ENCODE results near the gene VIPR2. TPM values are rescaled to one million over a fixed set of nuclear protein-coding genes. Genes with fewer than 3 reads are reported as not detected.

Gene VIPR2
- total RNA-seq, 2 experiments from 2014 or later = 0.42 to 0.50 TPM

GRCh38 chr7:159033956-159034355 is 110.7 kb downstream of the VIPR2 start:
- Mint-ChIP-seq H3K4me1 (no peaks in the 10 kb centered on the region), H3K36me3 (ENCODE audit: low read depth) (no peaks in the 10 kb centered on the region), H3K9me3 (ENCODE audit: low read depth) (no peaks in the 10 kb centered on the region), H3K27ac (no peak overlapping the region), H3K4me3 (no peak overlapping the region), H3K27me3 (peaks cover 14% of the 10 kb centered on the region)
- ATAC-seq (no peak), DNase-seq (no peak)
- intact Hi-C loops (cut with DNase I, micrococcal nuclease) = no loop called here
- ChIA-PET POLR2A (no interaction called here), CTCF (no interaction called here)

GRCh38 chr7:159033473-159033825 is 111.2 kb downstream of the VIPR2 start:
- Mint-ChIP-seq H3K9me3 (ENCODE audit: low read depth) (no peaks in the 10 kb centered on the region), H3K36me3 (ENCODE audit: low read depth) (no peaks in the 10 kb centered on the region), H3K27ac (no peak overlapping the region), H3K4me1 (no peaks in the 10 kb centered on the region), H3K27me3 (peaks cover 14% of the 10 kb centered on the region), H3K4me3 (no peak overlapping the region)
- DNase-seq (no peak), ATAC-seq (no peak)
- ChIA-PET CTCF (no interaction called here), POLR2A (no interaction called here)
- intact Hi-C loops (cut with DNase I, micrococcal nuclease) = no loop called here

GRCh38 chr7:159032753-159033472 is 111.8 kb downstream of the VIPR2 start:
- DNase-seq (no peak), ATAC-seq (no peak)
- POLR2A ChIA-PET = no interaction called here
- no peak overlapping the region for H3K4me3 Mint-ChIP-seq
- no peaks in the 10 kb centered on the region for H3K9me3 Mint-ChIP-seq (ENCODE audit: low read depth)
- H3K27ac Mint-ChIP-seq = no peak overlapping the region
- CTCF ChIA-PET = no interaction called here
- no peaks in the 10 kb centered on the region for H3K4me1 Mint-ChIP-seq
- no peaks in the 10 kb centered on the region for H3K36me3 Mint-ChIP-seq (ENCODE audit: low read depth)
- intact Hi-C loops (cut with DNase I, micrococcal nuclease) = no loop called here
- peaks cover 17% of the 10 kb centered on the region for H3K27me3 Mint-ChIP-seq

- H3K4me1 Mint-ChIP-seq = peaks cover 2% of the 10 kb centered on the region
- H3K36me3 Mint-ChIP-seq (ENCODE audit: low read depth) = no peaks in the 10 kb centered on the region
- no peaks in the 10 kb centered on the region for H3K9me3 Mint-ChIP-seq (ENCODE audit: low read depth)
- H3K4me3 Mint-ChIP-seq = no peak overlapping the region
- intact Hi-C loops (cut with DNase I, micrococcal nuclease) = no loop called here
- CTCF ChIA-PET = no interaction called here
- DNase-seq (no peak), ATAC-seq (no peak)
- POLR2A ChIA-PET = no interaction called here
- no peak overlapping the region for H3K27ac Mint-ChIP-seq
- H3K27me3 Mint-ChIP-seq = peaks cover 18% of the 10 kb centered on the region
Observed at GRCh38 chr7:159032322-159032721, 112.3 kb downstream of the VIPR2 start.

GRCh38 chr7:159031750-159032149 is 112.9 kb downstream of the VIPR2 start:
- Mint-ChIP-seq H3K36me3 (ENCODE audit: low read depth) (no peaks in the 10 kb centered on the region), H3K27me3 (peaks cover 19% of the 10 kb centered on the region), H3K27ac (no peak overlapping the region), H3K4me3 (no peak overlapping the region), H3K4me1 (peaks cover 7% of the 10 kb centered on the region), H3K9me3 (ENCODE audit: low read depth) (no peaks in the 10 kb centered on the region)
- CTCF ChIA-PET = no interaction called here
- intact Hi-C loops (cut with DNase I, micrococcal nuclease) = no loop called here
- DNase-seq (no peak), ATAC-seq (no peak)
- POLR2A ChIA-PET = no interaction called here

- intact Hi-C loops (cut with DNase I, micrococcal nuclease) = no loop called here
- POLR2A ChIA-PET = interaction anchor here (0.5 kb wide), 1 partner anchor 158 kb away, joined by 5 read pairs; no protein-coding TSS in a partner anchor
- ATAC-seq = no peak
Observed at GRCh38 chr7:159031135-159031701, 113.4 kb downstream of the VIPR2 start.

GRCh38 chr7:159030490-159031134 is 114.1 kb downstream of the VIPR2 start:
- Mint-ChIP-seq H3K9me3 (ENCODE audit: low read depth) (no peaks in the 10 kb centered on the region), H3K27me3 (peaks cover 21% of the 10 kb centered on the region), H3K4me3 (peak overlapping the region; percentile 40), H3K4me1 (peaks cover 14% of the 10 kb centered on the region), H3K36me3 (ENCODE audit: low read depth) (no peaks in the 10 kb centered on the region), H3K27ac (no peak overlapping the region)
- intact Hi-C loops (cut with DNase I, micrococcal nuclease) = no loop called here
- ChIA-PET CTCF (interaction anchor here (0.6 to 1.3 kb wide), 4 partner anchors 36 to 343 kb away, joined by 3 to 6 read pairs (median 4); no protein-coding TSS in a partner anchor), POLR2A (interaction anchor here (0.5 kb wide), 1 partner anchor 158 kb away, joined by 5 read pairs; no protein-coding TSS in a partner anchor)
- ATAC-seq = peak; percentile 36
- peak; percentile 46 for DNase-seq

More at GRCh38 chr7:159031135-159031701, 113.4 kb downstream of the VIPR2 start:
- DNase-seq = no peak
- no peaks in the 10 kb centered on the region for H3K9me3 Mint-ChIP-seq (ENCODE audit: low read depth)
- H3K4me3 Mint-ChIP-seq = peak overlapping the region; percentile 40
- no peak overlapping the region for H3K27ac Mint-ChIP-seq
- H3K27me3 Mint-ChIP-seq = peaks cover 21% of the 10 kb centered on the region
- peaks cover 12% of the 10 kb centered on the region for H3K4me1 Mint-ChIP-seq
- H3K36me3 Mint-ChIP-seq (ENCODE audit: low read depth) = no peaks in the 10 kb centered on the region
- CTCF ChIA-PET = interaction anchor here (0.7 kb wide), 1 partner anchor 36 kb away, joined by 3 read pairs; no protein-coding TSS in a partner anchor

- H3K27me3 Mint-ChIP-seq = peaks cover 27% of the 10 kb centered on the region
- DNase-seq = no peak
- POLR2A ChIA-PET = no interaction called here
- H3K27ac Mint-ChIP-seq = no peak overlapping the region
- peaks cover 14% of the 10 kb centered on the region for H3K4me1 Mint-ChIP-seq
- H3K9me3 Mint-ChIP-seq (ENCODE audit: low read depth) = no peaks in the 10 kb centered on the region
- no peak for ATAC-seq
- no peak overlapping the region for H3K4me3 Mint-ChIP-seq
- no peaks in the 10 kb centered on the region for H3K36me3 Mint-ChIP-seq (ENCODE audit: low read depth)
- intact Hi-C loops (cut with DNase I, micrococcal nuclease) = no loop called here
- CTCF ChIA-PET = no interaction called here
Observed at GRCh38 chr7:159028508-159029401, 115.9 kb downstream of the VIPR2 start.

GRCh38 chr7:159027789-159028507 is 116.7 kb downstream of the VIPR2 start:
- POLR2A ChIA-PET = no interaction called here
- intact Hi-C loops (cut with DNase I, micrococcal nuclease) = no loop called here
- Mint-ChIP-seq H3K4me1 (peaks cover 14% of the 10 kb centered on the region), H3K27me3 (peaks cover 27% of the 10 kb centered on the region), H3K9me3 (ENCODE audit: low read depth) (no peaks in the 10 kb centered on the region), H3K36me3 (ENCODE audit: low read depth) (no peaks in the 10 kb centered on the region), H3K27ac (no peak overlapping the region), H3K4me3 (no peak overlapping the region)
- ATAC-seq (no peak), DNase-seq (no peak)
- CTCF ChIA-PET = no interaction called here

GRCh38 chr7:159027056-159027788 is 117.4 kb downstream of the VIPR2 start:
- Mint-ChIP-seq H3K4me3 (no peak overlapping the region), H3K4me1 (peaks cover 14% of the 10 kb centered on the region), H3K27me3 (peaks cover 24% of the 10 kb centered on the region), H3K36me3 (ENCODE audit: low read depth) (no peaks in the 10 kb centered on the region), H3K27ac (no peak overlapping the region), H3K9me3 (ENCODE audit: low read depth) (no peaks in the 10 kb centered on the region)
- ATAC-seq (no peak), DNase-seq (no peak)
- intact Hi-C loops (cut with DNase I, micrococcal nuclease) = no loop called here
- ChIA-PET CTCF (interaction anchor here (0.7 to 0.9 kb wide), 2 partner anchors 26 to 85 kb away, joined by 3 read pairs; no protein-coding TSS in a partner anchor), POLR2A (interaction anchor here (0.6 kb wide), 1 partner anchor 13 kb away, joined by 3 read pairs; no protein-coding TSS in a partner anchor)

All from activated CD4-positive, alpha-beta T cell treated with anti-CD3 and anti-CD28 coated beads for 36 hours (primary cell).